ENCODE results near the gene UCK2. TPM values are rescaled to one million over a fixed set of nuclear protein-coding genes. Genes with fewer than 3 reads are reported as not detected.

UCK2 gene
- total RNA-seq, 1 donor from 2014 or later: 49.8 TPM

- Mint-ChIP-seq H3K27me3 (ENCODE audit: unreplicated experiment) (no peaks in the 10 kb centered on the region), H3K4me3 (ENCODE audit: unreplicated experiment) (no peak overlapping the region), H3K27ac (ENCODE audit: unreplicated experiment) (peak overlapping the region; percentile 33), H3K36me3 (ENCODE audit: unreplicated experiment) (peaks cover 2% of the 10 kb centered on the region), H3K9me3 (ENCODE audit: unreplicated experiment) (no peaks in the 10 kb centered on the region), H3K4me1 (ENCODE audit: unreplicated experiment) (peaks cover 40% of the 10 kb centered on the region)
- no peak for DNase-seq (ENCODE audit: extremely low spot score, unreplicated experiment)
- TF ChIP-seq CTCF (IDR thresholded peaks at IDR 0.05): no peak
These were observed 16.8 kb downstream of the UCK2 start for GRCh38 chr1:165844114-165844798.

DNA sequence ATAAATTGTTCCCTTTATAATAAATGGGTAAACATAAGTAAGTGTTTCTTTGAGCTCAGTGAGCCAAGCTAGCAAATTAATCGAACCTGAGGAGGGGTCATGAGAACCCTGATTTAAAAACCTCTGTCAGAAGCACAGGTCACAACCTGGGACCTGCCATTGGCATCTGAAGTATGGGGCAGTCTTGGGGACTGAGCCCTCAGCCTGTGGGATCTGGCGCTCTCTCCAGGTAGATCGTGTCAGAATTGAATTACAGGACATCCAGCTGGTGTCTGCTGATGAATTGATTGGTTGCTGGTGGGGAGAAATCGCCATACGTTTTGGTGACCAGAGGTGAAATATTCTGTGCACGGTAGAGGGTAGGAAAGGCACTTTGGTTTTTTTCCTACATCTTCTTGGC, 17.5 kb downstream of the UCK2 start:
- Mint-ChIP-seq H3K36me3 (ENCODE audit: unreplicated experiment) (peaks cover 2% of the 10 kb centered on the region), H3K27me3 (ENCODE audit: unreplicated experiment) (no peaks in the 10 kb centered on the region), H3K4me1 (ENCODE audit: unreplicated experiment) (peaks cover 42% of the 10 kb centered on the region), H3K4me3 (ENCODE audit: unreplicated experiment) (no peak overlapping the region), H3K27ac (ENCODE audit: unreplicated experiment) (no peak overlapping the region), H3K9me3 (ENCODE audit: unreplicated experiment) (no peaks in the 10 kb centered on the region)
- no peak for DNase-seq (ENCODE audit: extremely low spot score, unreplicated experiment)
- no peak for TF ChIP-seq CTCF (IDR thresholded peaks at IDR 0.05)

DNA sequence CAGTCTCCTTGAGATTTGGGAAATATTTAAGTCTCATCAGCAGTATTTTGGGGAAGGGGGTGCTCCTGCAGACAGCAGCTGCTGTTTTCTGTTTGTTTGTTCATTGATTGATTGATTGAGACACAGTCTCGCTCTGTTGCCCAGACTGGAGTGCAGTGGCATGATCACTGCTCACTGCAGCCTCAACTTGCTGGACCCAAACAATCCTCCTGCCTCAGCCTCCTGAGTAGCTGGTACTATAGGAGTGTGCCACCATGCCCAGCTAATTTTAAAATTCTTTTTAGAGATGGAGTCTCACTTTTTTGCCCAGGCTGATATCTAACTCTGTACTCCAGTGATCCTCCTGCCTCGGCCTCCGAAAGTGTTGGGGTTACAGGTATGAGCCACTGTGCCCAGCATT, 18.2 kb downstream of the UCK2 start:
- Mint-ChIP-seq H3K36me3 (ENCODE audit: unreplicated experiment) (peaks cover 2% of the 10 kb centered on the region), H3K9me3 (ENCODE audit: unreplicated experiment) (no peaks in the 10 kb centered on the region), H3K27me3 (ENCODE audit: unreplicated experiment) (no peaks in the 10 kb centered on the region), H3K4me3 (ENCODE audit: unreplicated experiment) (no peak overlapping the region), H3K4me1 (ENCODE audit: unreplicated experiment) (peaks cover 42% of the 10 kb centered on the region), H3K27ac (ENCODE audit: unreplicated experiment) (no peak overlapping the region)
- no peak for DNase-seq (ENCODE audit: extremely low spot score, unreplicated experiment)
- TF ChIP-seq CTCF (IDR thresholded peaks at IDR 0.05): no peak

DNA sequence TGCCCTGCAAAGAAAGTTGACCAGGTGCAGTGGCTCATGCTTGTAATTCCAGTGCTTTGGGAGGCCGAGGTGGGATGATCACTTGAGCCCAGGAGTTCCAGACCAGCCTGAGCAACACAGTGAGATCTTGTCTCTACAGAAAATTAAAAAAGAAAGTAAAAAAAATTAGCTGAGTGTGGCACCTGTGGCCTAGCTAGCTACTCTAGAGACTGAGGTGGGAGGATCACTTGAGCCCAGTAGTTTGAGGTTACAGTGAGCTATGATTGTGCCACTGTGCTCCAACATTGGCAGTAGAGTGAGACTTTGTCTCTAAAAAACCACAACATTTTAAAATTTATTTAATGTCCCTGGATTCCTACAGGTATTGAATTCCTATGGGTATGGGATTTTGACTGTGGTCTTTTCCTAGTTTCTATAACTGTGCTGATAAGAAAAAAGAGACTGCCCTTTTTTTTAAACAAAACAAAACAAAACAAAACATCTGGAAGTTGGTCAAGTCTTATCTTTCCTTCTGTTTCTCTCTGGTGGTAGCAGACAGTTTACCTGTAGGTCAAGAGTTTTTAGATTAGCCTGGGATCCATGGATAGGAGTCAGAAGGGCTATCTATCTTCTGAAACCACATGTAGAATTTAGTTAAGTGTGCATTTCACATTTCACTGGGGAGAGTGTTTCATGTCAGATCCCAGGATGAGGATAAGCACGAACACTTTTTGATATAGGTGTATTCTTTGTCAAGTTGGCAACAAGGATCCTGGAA, 18.8 kb downstream of the UCK2 start:
- no peaks in the 10 kb centered on the region for H3K9me3 Mint-ChIP-seq (ENCODE audit: unreplicated experiment)
- peaks cover 2% of the 10 kb centered on the region for H3K36me3 Mint-ChIP-seq (ENCODE audit: unreplicated experiment)
- no peak for TF ChIP-seq CTCF (IDR thresholded peaks at IDR 0.05)
- no peak overlapping the region for H3K27ac Mint-ChIP-seq (ENCODE audit: unreplicated experiment)
- peaks cover 46% of the 10 kb centered on the region for H3K4me1 Mint-ChIP-seq (ENCODE audit: unreplicated experiment)
- H3K27me3 Mint-ChIP-seq (ENCODE audit: unreplicated experiment): no peaks in the 10 kb centered on the region
- no peak for DNase-seq (ENCODE audit: extremely low spot score, unreplicated experiment)
- H3K4me3 Mint-ChIP-seq (ENCODE audit: unreplicated experiment): no peak overlapping the region

DNA sequence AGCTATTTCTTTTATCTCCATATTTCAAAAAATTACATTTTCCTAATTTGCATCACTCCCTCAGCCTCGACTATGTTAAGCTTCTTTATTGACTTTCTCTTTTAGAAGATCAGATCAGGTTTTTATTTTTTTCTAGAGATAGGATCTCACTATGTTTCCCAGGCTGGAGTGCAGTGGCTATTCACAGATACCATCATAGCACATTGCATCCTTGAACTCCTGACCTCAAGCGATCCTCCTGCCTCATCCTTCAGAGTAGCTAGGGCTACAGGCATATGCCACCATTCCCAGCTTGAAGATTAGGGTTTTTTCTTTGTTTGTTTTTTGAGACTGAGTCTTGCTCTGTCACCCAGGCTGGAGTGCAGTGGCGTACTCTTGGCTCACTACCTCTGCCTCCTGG, 20.1 kb downstream of the UCK2 start:
- no peak for TF ChIP-seq CTCF (IDR thresholded peaks at IDR 0.05)
- peaks cover 46% of the 10 kb centered on the region for H3K4me1 Mint-ChIP-seq (ENCODE audit: unreplicated experiment)
- peaks cover 3% of the 10 kb centered on the region for H3K36me3 Mint-ChIP-seq (ENCODE audit: unreplicated experiment)
- DNase-seq (ENCODE audit: extremely low spot score, unreplicated experiment): no peak
- no peaks in the 10 kb centered on the region for H3K27me3 Mint-ChIP-seq (ENCODE audit: unreplicated experiment)
- H3K4me3 Mint-ChIP-seq (ENCODE audit: unreplicated experiment): no peak overlapping the region
- H3K27ac Mint-ChIP-seq (ENCODE audit: unreplicated experiment): no peak overlapping the region
- no peaks in the 10 kb centered on the region for H3K9me3 Mint-ChIP-seq (ENCODE audit: unreplicated experiment)

All from osteocyte (in vitro differentiated cells).